Measurements from ENCODE around the gene PTPN14.

The PTPN14 gene

DNA sequence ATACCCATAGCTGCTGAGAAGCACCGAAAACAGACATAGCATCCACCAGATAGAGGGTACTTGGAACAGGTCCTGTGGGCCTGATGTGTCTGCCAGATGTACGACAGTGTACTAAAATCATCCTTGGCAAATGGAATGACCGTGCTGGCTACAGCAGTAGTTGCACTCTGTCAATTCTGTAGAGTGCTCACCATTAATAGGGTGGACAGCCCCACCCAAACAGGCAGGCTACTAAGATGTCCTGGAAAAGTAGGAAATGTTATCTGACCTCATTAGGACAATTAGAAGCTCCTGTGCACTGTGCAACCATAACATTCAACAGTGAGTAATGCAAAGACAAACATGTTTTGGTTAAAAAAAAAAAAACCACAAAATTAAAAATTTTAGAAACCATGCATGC lies 106.2 kb downstream of the PTPN14 start:
- Histone ChIP-seq H3K27ac (ENCODE audit: extremely low read depth, low read depth, low read length) (peak overlapping the region; percentile 8; the same call in 1 of the 2 replicates), H3K36me3 (ENCODE audit: control insufficient read depth in 2 of 2, insufficient read depth in 1 of 2, low read length in 2 of 2) (no peaks in the 10 kb centered on the region), H3K9me3 (ENCODE audit: control insufficient read depth, insufficient read depth, low read depth, low read length) (no peaks in the 10 kb centered on the region), H3K4me3 (ENCODE audit: low read depth, low read length) (no peak overlapping the region), H3K4me1 (ENCODE audit: control insufficient read depth, insufficient read depth, low read length) (peaks cover 36% of the 10 kb centered on the region)
- ChIA-PET CTCF (no interaction called here), POLR2A (no interaction called here)
- TF ChIP-seq, protein P1, sequence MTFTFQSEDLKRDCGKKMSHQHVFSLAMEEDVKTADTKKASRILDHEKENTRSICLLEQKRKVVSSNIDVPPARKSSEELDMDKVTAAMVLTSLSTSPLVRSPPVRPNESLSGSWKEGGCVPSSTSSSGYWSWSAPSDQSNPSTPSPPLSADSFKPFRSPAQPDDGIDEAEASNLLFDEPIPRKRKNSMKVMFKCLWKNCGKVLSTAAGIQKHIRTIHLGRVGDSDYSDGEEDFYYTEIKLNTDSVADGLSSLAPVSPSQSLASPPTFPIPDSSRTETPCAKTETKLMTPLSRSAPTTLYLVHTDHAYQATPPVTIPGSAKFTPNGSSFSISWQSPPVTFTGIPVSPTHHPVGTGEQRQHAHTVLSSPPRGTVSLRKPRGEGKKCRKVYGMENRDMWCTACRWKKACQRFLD (tag by site-specific recombination; IDR thresholded peaks at IDR 0.05), result no peak
- TF ChIP-seq ZNF560 (tag by site-specific recombination; IDR thresholded peaks at IDR 0.05; ENCODE audit: borderline replicate concordance) (no peak), SP2 (tag by site-specific recombination; IDR thresholded peaks at IDR 0.05) (no peak)

DNA sequence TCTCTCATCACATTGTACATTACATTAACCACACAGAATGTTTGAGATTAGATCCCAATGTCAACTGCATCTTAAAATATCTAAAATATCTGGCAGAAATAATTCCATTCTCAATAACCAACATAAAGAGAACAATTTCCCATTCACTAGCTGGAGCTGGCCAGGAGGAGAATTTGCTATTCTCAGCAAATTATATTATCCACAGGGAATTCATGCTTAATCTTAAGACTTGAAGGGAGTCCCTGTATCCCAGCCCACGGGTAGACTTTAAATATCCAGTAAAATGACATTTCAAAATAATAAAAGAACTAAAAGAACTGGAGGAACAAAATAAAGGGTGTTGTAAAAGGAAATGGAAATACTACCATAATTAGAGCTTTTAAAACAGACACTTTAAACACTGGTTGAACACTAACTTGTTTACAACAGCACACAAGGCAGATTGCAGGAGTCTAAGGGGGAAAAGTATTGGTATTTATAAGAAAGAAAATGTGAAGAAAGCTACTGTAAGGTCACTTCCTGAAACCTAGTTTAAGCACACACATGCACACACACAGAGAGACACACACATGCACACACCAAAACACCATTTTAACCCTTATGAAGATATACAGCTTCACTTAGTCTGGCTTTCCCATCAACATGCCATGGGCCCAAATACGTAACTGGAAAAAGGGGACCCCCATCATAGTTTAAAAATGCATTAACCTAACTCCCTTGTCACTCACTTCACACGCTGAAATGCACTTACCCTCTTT lies 107.0 kb downstream of the PTPN14 start:
- Histone ChIP-seq H3K36me3 (ENCODE audit: control insufficient read depth in 2 of 2, insufficient read depth in 1 of 2, low read length in 2 of 2) (no peaks in the 10 kb centered on the region), H3K27ac (ENCODE audit: extremely low read depth, low read depth, low read length) (no peak overlapping the region), H3K9me3 (ENCODE audit: control insufficient read depth, insufficient read depth, low read depth, low read length) (no peaks in the 10 kb centered on the region), H3K4me3 (ENCODE audit: low read depth, low read length) (no peak overlapping the region), H3K4me1 (ENCODE audit: control insufficient read depth, insufficient read depth, low read length) (peaks cover 41% of the 10 kb centered on the region)
- CTCF ChIA-PET, result interaction anchor here (0.6 to 0.7 kb wide), 3 partner anchors 69 to 919 kb away, joined by 3 read pairs; no protein-coding TSS in a partner anchor
- TF ChIP-seq, protein P2, sequence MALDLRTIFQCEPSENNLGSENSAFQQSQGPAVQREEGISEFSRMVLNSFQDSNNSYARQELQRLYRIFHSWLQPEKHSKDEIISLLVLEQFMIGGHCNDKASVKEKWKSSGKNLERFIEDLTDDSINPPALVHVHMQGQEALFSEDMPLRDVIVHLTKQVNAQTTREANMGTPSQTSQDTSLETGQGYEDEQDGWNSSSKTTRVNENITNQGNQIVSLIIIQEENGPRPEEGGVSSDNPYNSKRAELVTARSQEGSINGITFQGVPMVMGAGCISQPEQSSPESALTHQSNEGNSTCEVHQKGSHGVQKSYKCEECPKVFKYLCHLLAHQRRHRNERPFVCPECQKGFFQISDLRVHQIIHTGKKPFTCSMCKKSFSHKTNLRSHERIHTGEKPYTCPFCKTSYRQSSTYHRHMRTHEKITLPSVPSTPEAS (tag by site-specific recombination; IDR thresholded peaks at IDR 0.05), result peak; percentile 86
- no peak for TF ChIP-seq SP2 (tag by site-specific recombination; IDR thresholded peaks at IDR 0.05)
- POLR2A ChIA-PET, result no interaction called here

DNA sequence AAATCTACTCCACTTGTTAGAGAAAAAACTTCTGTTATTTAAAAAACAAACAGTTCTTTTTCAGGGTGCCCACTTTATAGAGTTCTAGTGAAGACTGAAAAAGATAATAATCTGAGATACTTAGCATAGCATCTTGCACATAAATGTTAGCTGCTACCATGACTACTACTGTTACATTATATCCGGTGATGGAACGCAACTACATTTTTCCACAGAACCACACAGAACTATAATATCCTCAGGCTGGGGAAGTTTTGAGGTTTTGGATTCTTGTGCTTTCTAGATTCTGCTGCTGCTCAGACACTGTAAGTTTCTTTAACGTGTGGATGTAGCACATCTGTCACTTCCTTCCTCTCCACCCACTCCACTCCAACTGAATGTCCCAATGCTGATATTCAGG lies 110.3 kb downstream of the PTPN14 start:
- TF ChIP-seq GLI4 (tag by site-specific recombination; IDR thresholded peaks at IDR 0.05), result no peak
- no peak for TF ChIP-seq ZNF521 (tag by site-specific recombination; IDR thresholded peaks at IDR 0.05)
- no peak for TF ChIP-seq MEIS1 (CRISPR knock-in tag; IDR thresholded peaks at IDR 0.05; ENCODE audit: borderline replicate concordance)
- TF ChIP-seq ZNF114 (tag by site-specific recombination; IDR thresholded peaks at IDR 0.05), result no peak
- no peak for TF ChIP-seq ZNF311 (tag by site-specific recombination; IDR thresholded peaks at IDR 0.05; ENCODE audit: borderline replicate concordance)
- no peak for TF ChIP-seq ZNF133 (tag by site-specific recombination; IDR thresholded peaks at IDR 0.05)
- no peak for TF ChIP-seq IKZF3 (tag by site-specific recombination; IDR thresholded peaks at IDR 0.05)
- TF ChIP-seq ZNF658 (tag by site-specific recombination; IDR thresholded peaks at IDR 0.05), result no peak
- TF ChIP-seq ZNF202 (tag by site-specific recombination; IDR thresholded peaks at IDR 0.05; ENCODE audit: borderline replicate concordance), result no peak
- TF ChIP-seq, protein P3, sequence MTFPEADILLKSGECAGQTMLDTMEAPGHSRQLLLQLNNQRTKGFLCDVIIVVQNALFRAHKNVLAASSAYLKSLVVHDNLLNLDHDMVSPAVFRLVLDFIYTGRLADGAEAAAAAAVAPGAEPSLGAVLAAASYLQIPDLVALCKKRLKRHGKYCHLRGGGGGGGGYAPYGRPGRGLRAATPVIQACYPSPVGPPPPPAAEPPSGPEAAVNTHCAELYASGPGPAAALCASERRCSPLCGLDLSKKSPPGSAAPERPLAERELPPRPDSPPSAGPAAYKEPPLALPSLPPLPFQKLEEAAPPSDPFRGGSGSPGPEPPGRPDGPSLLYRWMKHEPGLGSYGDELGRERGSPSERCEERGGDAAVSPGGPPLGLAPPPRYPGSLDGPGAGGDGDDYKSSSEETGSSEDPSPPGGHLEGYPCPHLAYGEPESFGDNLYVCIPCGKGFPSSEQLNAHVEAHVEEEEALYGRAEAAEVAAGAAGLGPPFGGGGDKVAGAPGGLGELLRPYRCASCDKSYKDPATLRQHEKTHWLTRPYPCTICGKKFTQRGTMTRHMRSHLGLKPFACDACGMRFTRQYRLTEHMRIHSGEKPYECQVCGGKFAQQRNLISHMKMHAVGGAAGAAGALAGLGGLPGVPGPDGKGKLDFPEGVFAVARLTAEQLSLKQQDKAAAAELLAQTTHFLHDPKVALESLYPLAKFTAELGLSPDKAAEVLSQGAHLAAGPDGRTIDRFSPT (tag by site-specific recombination; IDR thresholded peaks at IDR 0.05), result no peak
- TF ChIP-seq ZNF664 (tag by site-specific recombination; IDR thresholded peaks at IDR 0.05), result no peak
- ChIA-PET CTCF (interaction anchor here (1.0 kb wide), 1 partner anchor 109 kb away, joined by 3 read pairs; no protein-coding TSS in a partner anchor), POLR2A (no interaction called here)
- Histone ChIP-seq H3K27ac (ENCODE audit: extremely low read depth, low read depth, low read length) (no peak overlapping the region), H3K9me3 (ENCODE audit: control insufficient read depth, insufficient read depth, low read depth, low read length) (no peaks in the 10 kb centered on the region), H3K36me3 (ENCODE audit: control insufficient read depth in 2 of 2, insufficient read depth in 1 of 2, low read length in 2 of 2) (no peaks in the 10 kb centered on the region), H3K4me1 (ENCODE audit: control insufficient read depth, insufficient read depth, low read length) (peaks cover 32% of the 10 kb centered on the region), H3K4me3 (ENCODE audit: low read depth, low read length) (no peak overlapping the region)

All from HEK293 (cell line).